K562 (cell line): ENCODE data around the gene HOXA4. TPM values are rescaled to one million over a fixed set of nuclear protein-coding genes. Genes with fewer than 3 reads are reported as not detected.

Experiments used
- ATAC-seq: fragments of 200-7000 bp; cut with Tn5 transposase; 3 replicates; pipeline ENCODE4 v1.9.1; 2020; ENCODE audit warnings: moderate library complexity
- BruUV-seq: library from RNA; stranded (reverse); fragments of 400-500 nt; replicated peaks from 2 replicates; lab custom pipeline; 2021; lab: Mats Ljungman, UMichigan
- CTCF ChIA-PET: fragments of 300-600 bp; formaldehyde crosslinking; extraction: SDS; loops from one replicate; lab custom pipeline; 2021; ENCODE audit warnings: low intra/inter-chr PET ratio; lab: Yijun Ruan, JAX
- POLR2A ChIA-PET: fragments of 300-600, 350-650 bp; sonication (Branson Sonifier 250); formaldehyde crosslinking; extraction: SDS; loops from one replicate; lab custom pipeline; 2021; ENCODE audit warnings: antibody characterized with exemption, inconsistent platforms; lab: Yijun Ruan, JAX
- DNase-seq, 4 experiments: peaks; one replicate each; pipeline versions ENCODE4 v3.0.0 to v3.0.0-alpha.2; 2011 to 2018; ENCODE audit warnings: low spot score in 3 of 4, mixed read lengths in 3 of 4; ENCODE audit errors: extremely low read depth in 1 of 4
- FAIRE-seq: peaks from 2 replicates; lab custom pipeline; 2011; peaks lifted over from hg19 to GRCh38; lab: Jason Lieb, UNC
- H2AFZ ChIP-seq: 2 replicates; pipeline ENCODE4 v1.6.0; 2011; ENCODE audit warnings: low read depth, low read length, control low read depth, inconsistent platforms
- H3K27ac ChIP-seq: fragments of 200-600 bp; 3 replicates; pipeline ENCODE4 v1.8.0; 2011; ENCODE audit warnings: low read depth, mild to moderate bottlenecking, control low read depth, inconsistent platforms, low read length, moderate library complexity, mixed read lengths; ENCODE audit errors: extremely low read depth
- H3K27me3 ChIP-seq, 2 experiments: fragments of 300-600 bp in 1 of 2; 2 replicates in 1 of 2; 3 replicates in 1 of 2; pipeline versions ENCODE4 v1.6.0 to v1.8.0; 2011; ENCODE audit warnings: inconsistent platforms in 2 of 2, low read length in 2 of 2, mild to moderate bottlenecking in 1 of 2, mixed read lengths in 1 of 2, moderate library complexity in 1 of 2; ENCODE audit not compliant: control insufficient read depth in 2 of 2, insufficient read depth in 2 of 2
- H3K36me3 ChIP-seq: fragments of 300-600 bp; 3 replicates; pipeline ENCODE4 v1.8.0; 2011; ENCODE audit warnings: mild to moderate bottlenecking, low read length, inconsistent platforms; ENCODE audit not compliant: control insufficient read depth, insufficient read depth
- H3K4me1 ChIP-seq, 2 experiments: fragments of 200-600 bp in 1 of 2; replicated peaks in 1 of 2; 2 replicates in 1 of 2; 3 replicates in 1 of 2; pipeline versions ENCODE4 v1.5.1 to v1.8.0; 2011; ENCODE audit warnings: inconsistent platforms in 2 of 2, low read length in 2 of 2, mild to moderate bottlenecking in 1 of 2, mixed read lengths in 1 of 2, moderate library complexity in 1 of 2; ENCODE audit not compliant: control insufficient read depth in 2 of 2, insufficient read depth in 2 of 2
- H3K4me2 ChIP-seq: 2 replicates; pipeline ENCODE4 v1.6.1; 2011; ENCODE audit warnings: low read length, control low read depth, inconsistent platforms, mixed read lengths; ENCODE audit not compliant: insufficient read depth
- H3K4me3 ChIP-seq: fragments of 200-600 bp; sonication (generic), shearing (Covaris generic); 2 replicates; pipeline ENCODE4 v1.5.1; 2016; ENCODE audit warnings: control low read depth, inconsistent platforms
- H3K79me2 ChIP-seq: fragments of 200-600 bp; 3 replicates; pipeline ENCODE4 v1.8.0; 2011; ENCODE audit warnings: low read length, inconsistent platforms; ENCODE audit not compliant: control insufficient read depth, insufficient read depth
- H3K9ac ChIP-seq, 2 experiments: 2 replicates each; pipeline versions ENCODE4 v1.6.0 to v1.6.1; 2011; ENCODE audit warnings: low read depth in 2 of 2, low read length in 2 of 2, control low read depth in 1 of 2, inconsistent platforms in 1 of 2, mild to moderate bottlenecking in 1 of 2, mixed read lengths in 1 of 2; ENCODE audit not compliant: insufficient read depth in 1 of 2
- H3K9me1 ChIP-seq: one replicate; pipeline ENCODE4 v1.6.0; 2011; ENCODE audit warnings: inconsistent platforms, mild to moderate bottlenecking, low read length, moderate library complexity; ENCODE audit not compliant: control insufficient read depth, insufficient read depth
- H3K9me3 ChIP-seq: replicated peaks from 2 replicates; pipeline ENCODE4 v1.5.1; 2011; ENCODE audit warnings: low read depth, low read length, inconsistent platforms; ENCODE audit not compliant: control insufficient read depth, insufficient read depth
- H4K20me1 ChIP-seq: replicated peaks from 2 replicates; pipeline ENCODE4 v1.6.1; 2011; ENCODE audit warnings: low read length, inconsistent platforms, mixed read lengths; ENCODE audit not compliant: control insufficient read depth, insufficient read depth
- COPS2 ChIP-seq: fragments of 450-650 bp; conservative IDR thresholded peaks from 2 replicates; pipeline ENCODE4 v1.6.1; 2016; ENCODE audit warnings: mild to moderate bottlenecking, moderate library complexity
- DMBX1 ChIP-seq: fragments of 250-450 bp; sonication (Bioruptor Pico); IDR thresholded peaks from 2 replicates; pipeline ENCODE4 v1.8.0; 2022; ENCODE audit warnings: inconsistent platforms, mild to moderate bottlenecking, moderate library complexity, borderline replicate concordance
- E4F1 ChIP-seq: fragments of 250-450 bp; sonication (Bioruptor Pico); IDR thresholded peaks from 2 replicates; pipeline ENCODE4 v1.5.0; 2021; ENCODE audit warnings: mild to moderate bottlenecking, borderline replicate concordance
- HMGXB4 ChIP-seq: sonication (generic); formaldehyde crosslinking; IDR thresholded peaks from 2 replicates; pipeline ENCODE4 v1.8.1; 2023; ENCODE audit warnings: mild to moderate bottlenecking, missing genetic modification reagents
- NCOA4 ChIP-seq: fragments of 450-650 bp; IDR thresholded peaks from 2 replicates; pipeline ENCODE4 v1.6.1; 2018; ENCODE audit warnings: mild to moderate bottlenecking; ENCODE audit not compliant: partially characterized antibody
- RAD21 ChIP-seq, 2 experiments: fragments of 250-450 bp in 1 of 2; fragments of 450-650 bp in 1 of 2; sonication (Bioruptor Pico) in 1 of 2; formaldehyde crosslinking in 1 of 2; IDR thresholded peaks in 1 of 2; conservative IDR thresholded peaks in 1 of 2; 2 replicates each; pipeline versions ENCODE4 v1.4.0 to v1.8.0; 2020 to 2022; ENCODE audit warnings: mild to moderate bottlenecking in 2 of 2, moderate library complexity in 1 of 2
- TFAM ChIP-seq: fragments of 250-450 bp; sonication (Bioruptor Pico); conservative IDR thresholded peaks from 2 replicates; pipeline ENCODE4 v1.5.0; 2021; ENCODE audit warnings: mild to moderate bottlenecking, moderate library complexity
- WGBS: fragments of 100-300 bp; shearing (Covaris generic); methylation state at CpG from one replicate; pipeline ENCODE4 v1.1.6; 2016; ENCODE audit warnings: low coverage, mixed read lengths; ENCODE audit not compliant: insufficient coverage; ENCODE audit errors: missing lambda C conversion rate; 5-methylcytosine and 5-hydroxymethylcytosine counted together
- in situ Hi-C: fragments of 300-500 bp; cut with MboI; formaldehyde crosslinking; loops from 4 replicates; pipeline ENCODE4 v1.15.0; 2018; ENCODE audit warnings: inconsistent platforms, mixed read lengths
- intact Hi-C: fragments of 100-400 bp; cut with micrococcal nuclease; formaldehyde crosslinking; loops from 2 replicates; pipeline ENCODE4 v1.14.2; 2022
- polyA plus RNA-seq, 8 experiments: library from polyadenylated mRNA; depleted of rRNA in 4 of 8; stranded (reverse) in 5 of 8; unstranded in 3 of 8; fragments of >200 nt; fragmentation: Nextera tagmentation in 2 of 8; fragmentation: Illumina TruSeq in 1 of 8; extraction: Ambion mirVana in 2 of 8; extraction: Trizol in 1 of 8; gene quantifications; 2 replicates each; pipeline versions ENCODE4 v1.2.1 to v1.2.3, GENCODE V29; 2011 to 2014; ENCODE audit warnings: inconsistent platforms in 1 of 8, missing spikeins in 1 of 8
- total RNA-seq, 7 experiments: library from RNA; depleted of rRNA in 6 of 7; stranded (reverse); fragments of >200 nt in 6 of 7; fragmentation: Illumina TruSeq in 2 of 7; extraction: Trizol in 2 of 7; gene quantifications; 2 replicates each; pipeline versions ENCODE4 v1.2.1 to v1.2.3, GENCODE V29; 2011 to 2021; ENCODE audit warnings: low replicate concordance in 1 of 7

HOXA4 gene
- total and polyA plus RNA-seq, 9 of the 15 experiments (the other 6 are each of a cell fraction or from before 2014, with no cell fraction given): not detected

GRCh38 chr7:27142580-27143022 lies 12.0 kb upstream of the HOXA4 start:
- Histone ChIP-seq H3K36me3 (no peaks in the 10 kb centered on the region), H3K27me3 (peaks cover 27 to 83% of the 10 kb centered on the region in 2 experiments), H2AFZ (no peak overlapping the region), H3K4me2 (no peak overlapping the region), H3K79me2 (no peaks in the 10 kb centered on the region), H3K4me1 (peaks cover 0 to 20% of the 10 kb centered on the region in 2 experiments; a peak in 2 of 5 replicates), H3K9me3 (no peaks in the 10 kb centered on the region), H3K9ac (no peak overlapping the region), H3K27ac (no peak overlapping the region), H3K9me1 (no peaks in the 10 kb centered on the region), H4K20me1 (no peaks in the 10 kb centered on the region), H3K4me3 (no peak overlapping the region)
- no TSS peak for BruUV-seq
- POLR2A ChIA-PET: no interaction called here
- CTCF ChIA-PET: no interaction called here
- intact Hi-C loops: no loop called here
- no peak for DNase-seq
- WGBS: 21% methylated on average over 22 of the region's 29 CpGs
- ATAC-seq: no peak
- no peak for TF ChIP-seq HMGXB4 (CRISPR knock-in tag)
- in situ Hi-C loops: loop anchor here (10.0 kb wide), 1 partner anchor 288 kb away; no protein-coding TSS in a partner anchor
- no peak for FAIRE-seq

GRCh38 chr7:27141923-27142579 lies 11.5 kb upstream of the HOXA4 start:
- Histone ChIP-seq H4K20me1 (no peaks in the 10 kb centered on the region), H3K9me1 (no peaks in the 10 kb centered on the region), H3K27ac (no peak overlapping the region), H3K79me2 (no peaks in the 10 kb centered on the region), H3K4me3 (no peak overlapping the region), H3K9ac (no peak overlapping the region), H2AFZ (no peak overlapping the region), H3K9me3 (no peaks in the 10 kb centered on the region), H3K4me1 (peaks cover 0 to 20% of the 10 kb centered on the region in 2 experiments; a peak in 2 of 5 replicates), H3K27me3 (peaks cover 28 to 81% of the 10 kb centered on the region in 2 experiments), H3K4me2 (no peak overlapping the region), H3K36me3 (no peaks in the 10 kb centered on the region)
- in situ Hi-C loops: loop anchor here (10.0 kb wide), 1 partner anchor 287 kb away; no protein-coding TSS in a partner anchor
- ChIA-PET CTCF (no interaction called here), POLR2A (no interaction called here)
- no TSS peak for BruUV-seq
- 21% methylated on average over 25 of the region's 30 CpGs for WGBS
- no peak for DNase-seq
- ATAC-seq: no peak
- intact Hi-C loops: no loop called here
- FAIRE-seq: no peak
- no peak for TF ChIP-seq RAD21 (CRISPR knock-in tag; conservative IDR thresholded peaks at IDR 0.05 in 1 of 2, IDR thresholded peaks at IDR 0.05 in 1 of 2)
- TF ChIP-seq TFAM: no peak
- no peak for TF ChIP-seq COPS2
- TF ChIP-seq E4F1 (CRISPR knock-in tag): no peak
- TF ChIP-seq DMBX1 (CRISPR knock-in tag): no peak
- TF ChIP-seq NCOA4: no peak
